HG03460 (cell line): Measurements from ENCODE around the gene IQUB.
"Not testable (repeated sequence)": the region's sequence is repeated elsewhere in the genome, so short reads cannot be mapped to it uniquely, and the experiment has no call there.

Source experiments
- ATAC-seq: cut with Tn5 transposase; IDR thresholded peaks from one replicate; pipeline ENCODE4 v1.9.1; 2021; ENCODE audit not compliant: unreplicated experiment

IQUB gene

DNA sequence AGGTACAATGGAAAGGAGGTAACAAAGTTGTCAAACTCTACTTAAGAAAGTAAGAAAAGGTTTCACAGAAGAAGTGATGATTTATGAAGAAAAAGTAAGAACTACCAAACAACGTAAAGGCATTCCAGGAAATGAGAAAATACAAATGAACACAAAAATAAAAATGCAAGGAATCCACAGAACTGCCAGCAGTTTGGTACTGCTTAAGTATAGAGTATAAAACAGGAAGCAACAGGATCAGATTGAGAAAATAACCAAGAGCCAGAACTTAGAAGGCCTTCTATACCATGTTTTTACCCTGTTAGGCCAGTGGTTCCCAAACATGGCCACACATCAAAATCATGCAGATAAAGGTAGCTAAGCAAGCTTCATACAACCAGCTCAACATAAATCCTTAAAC, 14.0 kb upstream of the IQUB start:
- ATAC-seq: no peak

DNA sequence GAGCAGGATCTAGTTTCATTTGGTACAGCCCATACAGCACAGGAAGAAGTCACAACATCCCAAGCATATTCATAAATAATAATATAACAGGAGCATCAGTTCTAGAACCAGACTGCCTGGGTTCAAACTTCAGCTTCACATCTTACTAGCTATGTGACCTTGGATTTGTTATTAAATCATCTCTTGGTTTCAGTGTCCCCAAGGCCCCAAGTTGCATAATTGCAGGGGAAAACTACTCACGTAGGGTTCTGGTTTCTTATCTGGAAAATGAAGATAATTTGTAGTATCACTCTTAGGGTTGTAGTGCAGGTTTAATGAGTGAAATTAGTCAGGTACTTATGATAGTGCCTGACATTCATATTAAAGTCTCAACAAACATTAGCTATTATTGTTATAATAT, 5.5 kb upstream of the IQUB start:
- ATAC-seq: no peak

DNA sequence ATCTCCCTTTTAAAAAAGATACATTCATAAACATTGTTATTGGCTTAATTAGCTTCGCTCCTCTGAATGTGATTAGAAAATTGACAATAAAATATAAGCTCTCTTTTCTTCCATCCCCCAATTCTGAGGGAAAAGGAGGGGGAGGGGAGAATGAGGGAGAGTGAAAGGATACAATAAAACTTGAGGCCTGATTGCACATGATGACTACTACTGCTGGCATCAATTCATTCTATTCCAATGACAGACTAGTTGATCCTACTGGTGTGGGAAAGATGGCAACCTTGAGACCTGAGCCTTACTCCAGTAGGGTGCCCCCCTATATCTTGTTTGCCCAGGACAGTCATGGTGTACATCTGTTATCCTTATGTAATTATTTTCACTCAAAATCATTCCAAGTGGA, 4.5 kb upstream of the IQUB start:
- ATAC-seq: no peak

DNA sequence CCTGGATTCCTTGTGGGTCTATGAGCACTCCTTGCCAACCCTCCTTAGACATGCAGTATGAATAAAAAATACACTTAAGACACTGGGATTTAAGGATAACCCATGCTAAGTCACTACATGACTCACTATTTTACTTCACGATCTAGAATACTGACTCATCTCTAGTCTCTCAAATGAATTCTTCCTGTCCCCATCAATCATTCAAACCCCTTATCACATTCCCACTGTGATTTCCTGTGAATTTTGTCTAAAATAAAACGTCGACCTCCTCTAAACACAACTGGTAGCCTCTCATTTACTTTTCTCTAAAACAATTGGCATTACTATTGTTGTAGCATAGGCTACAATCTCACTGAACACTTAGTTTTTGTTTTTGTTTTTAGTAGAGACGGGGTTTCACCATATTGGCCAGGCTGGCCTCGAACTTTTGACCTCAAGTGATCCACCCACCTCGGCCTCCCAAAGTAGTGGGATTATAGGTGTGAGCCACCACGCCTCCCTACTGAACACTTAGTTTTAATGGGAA, 3.9 kb upstream of the IQUB start:
- no peak for ATAC-seq

DNA sequence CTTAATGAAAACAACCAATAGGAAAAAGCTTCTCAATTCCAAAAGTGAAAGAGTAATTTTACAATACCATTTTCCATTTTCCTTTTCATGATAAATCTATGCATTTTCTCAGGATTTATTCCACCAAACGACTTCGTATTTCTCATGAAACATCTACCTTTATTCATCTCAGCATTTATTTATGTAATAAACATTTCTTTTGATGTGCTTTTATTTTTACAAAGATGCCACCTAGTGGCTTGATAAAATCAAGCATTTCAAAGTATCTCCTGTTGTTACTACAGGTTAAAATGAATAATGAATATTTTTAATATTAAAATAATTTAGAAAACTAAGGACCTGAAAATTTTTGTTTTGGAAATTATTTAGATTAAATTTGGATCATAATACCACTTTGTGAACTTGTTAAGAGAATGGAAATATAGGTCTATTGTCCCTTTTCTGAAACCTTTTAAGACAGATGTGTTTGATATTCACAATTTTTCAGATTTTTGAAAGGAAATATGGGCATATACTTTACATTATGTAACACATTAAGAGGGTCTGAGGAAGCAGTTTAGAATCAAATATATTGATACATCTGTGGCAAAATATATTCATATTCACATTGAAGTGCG, 2.7 kb upstream of the IQUB start:
- no peak for ATAC-seq

DNA sequence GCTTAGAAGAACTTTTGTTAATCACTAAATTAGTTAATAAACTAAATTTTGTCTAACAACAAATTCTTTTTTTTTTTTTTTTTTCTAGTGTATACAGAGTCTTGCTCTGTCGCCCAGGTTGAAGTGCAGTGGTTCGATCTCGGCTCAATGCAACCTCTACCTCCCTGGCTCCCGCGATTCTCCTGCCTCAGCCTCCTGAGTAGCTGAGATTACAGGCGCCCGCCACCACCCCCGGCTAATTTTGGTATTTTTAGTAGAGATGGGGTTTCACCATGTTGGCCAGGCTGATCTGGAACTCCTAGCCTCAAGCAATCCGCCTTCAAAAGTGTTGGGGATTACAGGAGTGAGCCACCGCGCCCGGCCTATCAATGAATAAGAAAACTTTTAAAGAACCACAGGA, 1.1 kb upstream of the IQUB start:
- ATAC-seq: no peak

DNA sequence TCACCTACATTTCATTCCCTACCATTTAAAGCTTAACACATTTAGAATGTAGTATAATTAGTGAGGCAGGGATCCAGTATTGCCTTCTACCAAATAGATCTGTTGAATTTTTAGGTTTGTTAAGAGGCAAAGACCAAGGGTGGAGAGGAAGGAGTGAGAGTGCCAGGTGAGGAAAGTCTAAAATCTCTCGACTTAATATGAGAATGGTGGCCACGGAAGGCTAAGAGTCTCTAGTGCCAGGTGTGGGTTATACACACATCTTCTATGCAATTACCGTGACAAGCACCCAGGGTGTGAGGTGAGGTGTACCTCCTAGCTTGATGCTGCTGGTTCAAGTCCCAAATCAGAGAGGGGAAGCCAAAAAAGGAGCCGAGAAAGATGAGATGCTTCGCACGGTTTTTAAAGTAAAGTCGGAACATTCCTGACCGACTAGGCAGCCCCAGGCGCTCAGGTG, 439 bp downstream of the IQUB start:
- ATAC-seq: peak; percentile 15

DNA sequence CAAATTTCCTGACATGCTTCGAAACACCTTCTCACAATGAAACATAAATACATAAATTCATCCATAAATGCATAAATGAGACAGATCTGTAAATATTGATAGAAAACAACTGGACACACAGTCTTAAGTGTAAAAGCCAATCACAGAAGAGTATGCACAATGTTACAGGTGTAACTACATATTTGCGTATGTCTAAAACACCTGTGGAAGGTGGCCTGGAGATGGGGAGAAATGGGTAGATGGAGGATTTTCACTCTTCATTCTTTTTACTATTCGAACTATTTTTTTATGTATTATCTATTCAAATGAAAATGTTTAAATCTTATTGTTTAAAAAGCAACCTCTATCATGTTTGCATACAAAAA, 860 bp downstream of the IQUB start:
- ATAC-seq: no peak

DNA sequence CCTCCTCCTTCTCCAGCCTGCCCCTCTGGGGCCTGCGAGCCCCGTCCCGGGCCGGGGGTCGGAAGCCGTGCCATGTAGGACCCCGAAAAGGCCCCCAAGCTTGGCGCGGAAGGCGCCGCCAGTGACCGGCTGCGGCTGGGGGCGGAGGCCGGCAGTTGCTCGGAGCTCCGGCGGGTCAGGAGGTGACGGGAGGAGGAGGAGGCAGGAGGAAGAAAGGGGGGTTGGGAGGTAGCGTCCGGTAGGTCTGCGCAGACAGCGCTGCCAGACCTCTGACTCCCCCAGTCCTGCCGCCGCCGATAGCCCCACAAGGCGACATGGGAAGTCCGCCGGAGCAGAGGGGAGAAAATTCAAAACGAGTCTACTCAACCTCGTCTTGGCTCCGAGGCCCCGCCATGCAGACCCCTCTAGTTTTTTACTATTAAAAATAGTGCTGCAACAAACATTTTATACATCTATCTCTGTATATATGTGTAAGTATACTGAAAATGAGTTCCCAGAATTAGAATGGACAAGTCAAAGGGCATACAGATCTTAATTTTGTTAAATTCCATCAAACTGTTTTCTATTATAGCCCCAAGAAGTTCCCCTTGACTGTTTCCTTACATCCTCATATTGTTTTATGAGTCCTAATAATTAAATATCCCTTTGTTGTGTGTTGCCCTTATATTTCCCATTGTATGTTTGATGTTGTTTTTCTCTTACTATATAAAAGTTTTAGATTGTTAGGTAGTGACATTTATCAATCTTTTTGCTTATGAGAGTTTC, 1.4 kb downstream of the IQUB start:
- peak; percentile 28 for ATAC-seq

DNA sequence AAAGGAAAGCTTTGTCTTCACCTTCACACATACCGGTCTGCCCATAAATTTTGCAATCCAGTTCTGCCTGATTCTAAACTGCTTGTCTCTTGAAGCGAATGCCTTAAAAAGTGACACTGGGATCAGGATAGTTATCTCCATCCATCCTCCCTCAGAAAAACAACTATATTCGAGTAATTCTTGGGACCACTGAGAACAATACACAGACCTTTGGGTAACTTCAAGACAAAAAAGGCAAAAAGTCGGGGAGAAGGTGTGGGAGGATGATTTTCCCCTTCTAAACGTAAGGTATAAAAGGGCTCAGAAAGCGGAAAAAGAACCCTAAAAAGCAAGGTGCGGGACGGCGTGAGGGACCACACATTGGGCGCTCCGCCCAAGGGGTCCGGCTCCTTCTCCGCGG, 2.1 kb downstream of the IQUB start:
- not testable (repeated sequence) for ATAC-seq

DNA sequence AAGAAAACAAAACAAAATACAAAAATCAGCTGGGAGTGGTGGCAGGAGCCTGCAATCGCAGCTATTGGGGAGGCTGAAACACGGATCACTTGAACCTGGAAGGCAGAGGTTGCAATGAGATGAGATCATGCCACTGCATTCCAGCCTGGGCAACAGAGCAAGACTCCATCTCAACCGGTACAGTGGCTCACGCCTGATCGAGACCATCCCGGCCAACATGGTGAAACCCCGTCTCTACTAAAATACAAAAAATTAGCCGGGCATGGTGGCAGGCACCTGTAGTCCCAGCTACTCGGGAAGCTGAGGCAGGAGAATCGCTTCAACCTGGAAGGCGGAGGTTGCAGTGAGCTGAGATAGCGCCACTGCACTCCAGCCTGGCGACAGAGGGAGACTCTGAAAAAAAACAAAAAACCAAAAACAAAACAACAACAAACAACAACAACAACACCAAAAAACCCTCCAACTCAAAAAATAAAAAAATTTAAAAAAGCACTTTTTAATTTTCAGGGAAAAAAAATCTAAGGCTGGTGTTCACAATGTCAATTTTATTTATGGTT, 4.3 kb downstream of the IQUB start:
- ATAC-seq: not testable (repeated sequence)

DNA sequence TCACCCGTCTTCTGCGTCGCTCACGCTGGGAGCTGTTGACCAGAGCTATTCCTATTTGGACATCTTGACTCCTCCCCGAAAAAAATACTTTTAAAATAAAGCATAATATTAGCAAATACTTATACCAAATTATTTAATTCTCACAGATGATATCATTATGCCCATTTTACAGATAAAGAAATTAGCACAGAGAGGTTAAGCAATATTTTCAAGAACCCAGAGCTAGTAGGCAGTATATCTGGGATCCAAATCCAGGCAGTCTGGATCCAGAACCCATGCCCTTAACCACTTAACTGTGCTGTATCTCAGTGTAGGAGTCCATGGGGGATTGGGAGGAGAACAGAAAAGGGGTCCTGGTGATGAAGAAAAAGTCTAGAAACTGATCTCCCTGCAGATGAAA, 6.1 kb downstream of the IQUB start:
- no peak for ATAC-seq

DNA sequence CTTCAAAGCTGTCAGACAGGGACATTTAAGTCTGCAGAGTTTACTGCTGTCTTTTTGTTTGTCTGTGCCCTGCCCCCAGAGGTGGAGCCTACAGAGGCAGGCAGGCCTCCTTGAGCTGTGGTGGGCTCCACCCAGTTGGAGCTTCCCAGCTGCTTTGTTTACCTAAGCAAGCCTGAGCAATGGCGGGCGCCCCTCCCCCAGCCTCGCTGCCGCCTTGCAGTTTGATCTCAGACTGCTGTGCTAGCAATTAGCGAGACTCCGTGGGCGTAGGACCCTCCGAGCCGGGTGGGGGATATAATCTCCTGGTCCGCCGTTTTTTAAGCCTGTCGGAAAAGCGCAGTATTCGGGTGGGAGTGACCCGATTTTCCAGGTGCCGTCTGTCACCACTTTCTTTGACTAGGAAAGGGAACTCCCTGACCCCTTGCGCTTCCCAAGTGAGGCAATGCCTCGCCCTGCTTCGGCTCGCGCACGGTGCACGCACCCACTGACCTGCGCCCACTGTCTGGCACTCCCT, 6.6 kb downstream of the IQUB start:
- ATAC-seq: not testable (repeated sequence)

DNA sequence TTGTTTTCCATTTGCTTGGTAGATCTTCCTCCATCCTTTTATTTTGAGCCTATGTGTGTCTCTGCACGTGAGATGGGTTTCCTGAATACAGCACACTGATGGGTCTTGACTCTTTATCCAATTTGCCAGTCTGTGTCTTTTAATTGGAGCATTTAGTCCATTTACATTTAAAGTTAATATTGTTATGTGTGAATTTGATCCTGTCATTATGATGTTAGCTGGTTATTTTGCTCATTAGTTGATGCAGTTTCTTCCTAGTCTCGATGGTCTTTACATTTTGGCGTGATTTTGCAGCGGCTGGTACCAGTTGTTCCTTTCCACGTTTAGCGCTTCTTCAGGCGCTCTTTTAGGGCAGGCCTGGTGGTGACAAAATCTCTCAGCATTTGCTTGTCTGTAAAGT, 7.9 kb downstream of the IQUB start:
- not testable (repeated sequence) for ATAC-seq

DNA sequence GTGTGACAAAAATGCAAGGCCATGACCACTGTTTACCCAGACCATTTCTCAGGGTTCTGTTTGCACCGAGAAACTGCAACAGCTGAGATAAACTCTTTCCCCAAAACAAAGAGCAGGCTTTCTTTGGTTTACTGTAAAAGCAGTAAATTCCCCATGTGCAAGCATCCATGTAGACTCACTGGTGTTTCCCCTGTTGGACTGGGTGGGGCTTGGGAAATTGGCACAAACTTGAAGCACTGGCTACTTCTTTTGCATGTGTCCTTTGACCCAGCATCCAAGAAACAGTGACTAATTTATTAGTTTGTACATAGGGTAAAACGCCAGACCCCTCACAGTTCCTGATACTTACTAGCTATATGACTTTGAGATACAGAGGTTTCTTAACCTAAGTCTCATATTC, 12.3 kb downstream of the IQUB start:
- no peak for ATAC-seq

DNA sequence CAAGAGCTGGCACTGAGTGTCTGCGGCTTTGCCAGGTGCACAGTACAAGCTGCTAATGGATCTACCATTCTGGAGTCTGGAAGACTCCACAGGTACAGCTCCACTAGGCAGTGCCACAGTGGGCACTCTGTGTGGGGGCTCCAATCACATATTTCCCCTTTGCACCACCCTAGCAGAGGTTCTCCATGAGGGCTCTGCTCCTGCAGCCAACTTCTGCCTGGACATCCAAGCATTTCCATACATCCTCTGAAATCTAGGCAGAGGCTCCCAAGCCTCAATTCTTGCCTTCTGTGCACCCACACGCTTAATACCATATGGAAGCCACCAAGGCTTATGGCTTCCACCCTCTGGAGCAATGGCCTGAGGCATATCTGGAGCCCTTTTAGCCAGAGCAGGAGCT, 29.2 kb downstream of the IQUB start:
- no peak for ATAC-seq

DNA sequence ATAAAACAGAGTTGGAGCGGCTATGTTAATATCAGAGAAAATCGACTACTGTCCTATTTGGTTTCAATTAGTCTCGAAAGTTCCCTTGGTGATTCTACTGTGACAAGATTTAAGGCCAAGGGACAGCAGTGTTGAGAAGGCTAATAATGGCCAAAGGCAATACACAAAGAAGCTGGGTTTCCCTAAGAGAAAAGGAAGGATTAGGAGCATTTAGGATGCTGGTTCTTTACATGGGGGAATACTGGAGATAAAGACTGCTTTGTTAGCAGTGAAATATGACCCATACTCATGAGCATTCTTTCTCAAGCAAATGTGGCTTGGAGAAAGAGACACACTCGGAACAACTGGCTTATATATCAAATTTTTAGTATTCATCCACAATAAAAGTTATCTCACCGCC, 32.2 kb downstream of the IQUB start:
- ATAC-seq: no peak

DNA sequence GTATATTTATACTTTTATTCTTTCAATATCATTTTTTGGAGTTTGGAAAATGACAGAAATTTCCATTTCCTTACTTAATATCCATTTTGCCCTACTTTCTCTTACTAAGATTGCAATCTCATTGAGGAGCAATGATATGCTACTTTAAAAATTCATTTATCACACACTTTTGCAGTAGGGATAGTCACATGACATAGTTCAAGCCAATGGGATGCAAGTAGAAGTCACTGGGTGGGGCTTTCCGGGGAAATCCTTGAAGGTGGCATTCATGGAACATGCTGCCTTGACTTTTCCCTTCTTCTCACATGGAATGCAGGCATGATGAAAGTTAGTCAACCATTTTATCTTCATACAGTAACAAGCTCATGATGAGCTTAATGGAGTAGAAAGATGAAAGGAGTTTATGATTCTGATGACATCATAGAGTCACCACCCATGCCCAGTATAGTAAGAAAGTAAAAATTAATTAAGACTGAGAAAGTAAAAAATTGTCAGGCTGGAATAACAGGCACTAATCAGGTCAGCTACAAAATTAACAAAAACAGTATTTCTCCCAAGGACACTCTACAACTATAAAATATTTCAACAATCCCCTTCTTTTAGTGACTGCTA, 33.4 kb downstream of the IQUB start:
- ATAC-seq: no peak

DNA sequence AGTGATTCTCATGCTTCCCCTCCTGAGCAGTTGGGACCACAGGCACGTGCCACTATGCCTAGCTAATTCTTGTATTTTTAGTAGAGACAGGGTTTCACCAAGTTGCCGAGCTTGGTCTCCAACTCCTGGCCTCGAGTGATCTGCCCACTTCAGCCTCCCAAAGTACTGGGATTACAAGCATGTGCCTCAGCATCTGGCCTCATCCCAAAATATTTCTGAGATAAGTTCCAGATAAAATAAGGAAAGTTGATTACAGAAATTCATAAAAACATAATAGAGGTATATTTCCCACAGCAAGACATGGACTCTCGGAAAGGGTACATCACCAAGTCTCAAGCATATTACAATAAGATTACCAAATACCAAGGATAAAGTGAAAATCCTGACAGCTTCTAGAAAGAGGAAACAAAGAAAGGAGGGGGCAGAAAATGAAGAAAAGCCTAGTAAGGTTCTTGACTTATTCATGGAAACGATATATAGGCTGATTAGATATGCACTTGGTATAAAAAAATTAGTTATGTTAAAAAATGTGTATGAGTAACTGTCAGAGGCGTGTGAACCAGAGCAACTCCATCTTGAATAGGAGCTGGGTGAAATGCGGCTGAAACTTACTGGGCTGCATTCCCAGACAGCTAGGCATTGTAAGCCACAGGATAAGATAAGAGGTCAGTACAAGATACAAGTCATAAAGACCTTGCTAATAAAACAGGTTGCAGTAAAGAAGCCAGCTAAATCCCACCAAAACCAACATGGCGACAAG, 35.0 kb downstream of the IQUB start:
- ATAC-seq: no peak

DNA sequence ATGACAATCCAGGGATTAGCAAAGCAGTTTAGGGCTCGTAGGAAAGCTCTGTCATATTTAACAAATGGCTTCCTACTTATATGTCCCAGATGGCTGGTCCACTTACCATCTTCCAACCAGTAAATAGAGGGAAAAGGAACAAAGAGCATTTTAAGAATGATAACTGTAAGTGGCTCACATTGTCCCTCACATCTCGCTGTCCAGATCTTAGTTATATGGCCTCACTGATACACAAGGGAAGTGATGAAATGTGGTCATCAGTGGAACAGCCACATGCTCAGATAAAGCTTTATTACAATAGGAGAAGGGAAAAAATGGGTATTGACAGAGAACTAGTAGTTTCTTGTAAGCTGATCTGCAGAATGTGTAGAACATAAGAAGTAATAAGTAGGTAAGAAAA, 35.8 kb downstream of the IQUB start:
- no peak for ATAC-seq

DNA sequence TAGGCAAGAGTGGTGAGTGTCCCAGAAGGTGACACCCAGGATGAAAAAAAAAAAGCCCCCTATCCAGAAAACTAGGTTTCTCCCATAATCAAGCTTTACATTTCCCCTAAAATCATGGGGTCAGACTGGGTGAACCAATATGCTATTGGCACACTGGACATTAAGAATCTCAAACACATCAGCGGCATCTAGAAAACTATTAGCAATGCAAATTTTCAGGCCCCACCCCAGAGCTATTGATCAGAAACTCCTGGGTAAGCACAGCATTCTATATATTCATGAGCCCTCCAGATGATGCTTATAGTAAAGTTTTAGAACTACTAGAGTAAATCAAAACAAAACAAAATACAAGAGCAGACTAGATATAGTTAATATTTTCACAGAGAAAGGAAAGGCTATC, 36.4 kb downstream of the IQUB start:
- ATAC-seq: no peak
